HT-29 (cell line): ENCODE results near the gene TIMM10B. TPM values are rescaled to one million over a fixed set of nuclear protein-coding genes. Genes with fewer than 3 reads are reported as not detected.
"Not testable (repeated sequence)": the region's sequence is repeated elsewhere in the genome, so short reads cannot be mapped to it uniquely, and the experiment has no call there.

Experiments used
- DNase-seq: peaks from one replicate; pipeline ENCODE4 v3.0.0-alpha.2; 2015; ENCODE audit warnings: low spot score
- total RNA-seq: library from RNA; depleted of rRNA; stranded (reverse); fragments of >200 nt; shearing (Covaris generic); gene quantifications from 2 replicates; pipeline ENCODE4 v1.2.3, GENCODE V29; 2014; rRNA removed

The TIMM10B gene
- total RNA-seq, 1 experiment from 2014 or later: 48.0 TPM

- no peak for DNase-seq
Measured at GRCh38 chr11:6504166-6504565, 22.9 kb downstream of the TIMM10B start.

GRCh38 chr11:6505577-6506240 is 24.4 kb downstream of the TIMM10B start:
- peak; percentile 79 for DNase-seq

- DNase-seq: no peak
Measured at GRCh38 chr11:6516865-6517264, 35.6 kb downstream of the TIMM10B start.

- no peak for DNase-seq
Measured at GRCh38 chr11:6520265-6520664, 39.0 kb downstream of the TIMM10B start.

- DNase-seq: not testable (repeated sequence)
Measured at GRCh38 chr11:6521946-6522345, 40.6 kb downstream of the TIMM10B start.

- peak; percentile 73 for DNase-seq
Measured at GRCh38 chr11:6523253-6523652, 42.0 kb downstream of the TIMM10B start.

GRCh38 chr11:6526411-6527135 is 45.3 kb downstream of the TIMM10B start:
- DNase-seq: no peak

GRCh38 chr11:6529266-6529665 is 48.0 kb downstream of the TIMM10B start:
- no peak for DNase-seq

- no peak for DNase-seq
Measured at GRCh38 chr11:6530848-6531247, 49.5 kb downstream of the TIMM10B start.

GRCh38 chr11:6531267-6531752 is 50.0 kb downstream of the TIMM10B start:
- peak; percentile 83 for DNase-seq

Other genes starting within 250 kb of the TIMM10B start
- gene FHIP1B, start 246.9 kb upstream of the TIMM10B start, total RNA-seq: 98.4 and 136 TPM in 2 replicates
- 0.63 TPM in 1 of 2 replicates, not detected in the other for gene CNGA4, start 242.4 kb upstream of the TIMM10B start, total RNA-seq
- not detected in 2 replicates for gene CCKBR, start 221.7 kb upstream of the TIMM10B start, total RNA-seq
- 1.6 TPM in 1 of 2 replicates, not detected in the other for gene CAVIN3, start 161.0 kb upstream of the TIMM10B start, total RNA-seq
- 3.1 and 4.4 TPM in 2 replicates for gene SMPD1, start 91.0 kb upstream of the TIMM10B start, total RNA-seq
- 0.15 and 0.21 TPM in 2 replicates for gene APBB1, start 62.4 kb upstream of the TIMM10B start, total RNA-seq
- 0.25 TPM in 1 of 2 replicates, not detected in the other for gene HPX, start 40.5 kb upstream of the TIMM10B start, total RNA-seq
- 34.5 and 37.9 TPM in 2 replicates for gene TRIM3, start 7.6 kb upstream of the TIMM10B start, total RNA-seq
- 131 and 140 TPM in 2 replicates for gene ARFIP2, start 170 bp upstream of the TIMM10B start, total RNA-seq
- 4.5 and 8.8 TPM in 2 replicates for gene DNHD1, start 15.8 kb downstream of the TIMM10B start, total RNA-seq
- 21.4 TPM in 2 replicates for gene RRP8, start 122.1 kb downstream of the TIMM10B start, total RNA-seq
- 150 and 151 TPM in 2 replicates for gene ILK, start 122.3 kb downstream of the TIMM10B start, total RNA-seq
- 189 and 243 TPM in 2 replicates for gene TAF10, start 130.7 kb downstream of the TIMM10B start, total RNA-seq
- gene TPP1, start 137.9 kb downstream of the TIMM10B start, total RNA-seq: 40.7 and 52.3 TPM in 2 replicates
- 0.05 and 0.18 TPM in 2 replicates for gene DCHS1, start 174.3 kb downstream of the TIMM10B start, total RNA-seq
- 94.8 and 99.8 TPM in 2 replicates for gene MRPL17, start 201.8 kb downstream of the TIMM10B start, total RNA-seq